HS-5 (cell line): Measurements from ENCODE around the gene RPGRIP1L.

ENCODE experiments used
- DNase-seq: peaks from one replicate; pipeline ENCODE4 v3.0.0-alpha.2; 2012; ENCODE audit warnings: low read depth

Gene RPGRIP1L

GRCh38 chr16:53703590-53704444 lies at the start of gene RPGRIP1L, which contains the start of gene FTO:
RPGRIP1L (minus strand) TSS chr16:53703859; CDS start chr16:53700723, 3,136 bp downstream.
FTO (plus strand) TSS chr16:53704156.
- peak; percentile 98 for DNase-seq

GRCh38 chr16:53753431-53753830 lies 49.8 kb upstream of the RPGRIP1L start:
- no peak for DNase-seq

GRCh38 chr16:53752560-53752959 lies 48.9 kb upstream of the RPGRIP1L start:
- no peak for DNase-seq

GRCh38 chr16:53745753-53746266 lies 42.2 kb upstream of the RPGRIP1L start:
- peak; percentile 81 for DNase-seq

- DNase-seq = no peak
Measured at GRCh38 chr16:53745086-53745485, 41.4 kb upstream of the RPGRIP1L start.

GRCh38 chr16:53744449-53744848 lies 40.8 kb upstream of the RPGRIP1L start:
- DNase-seq = no peak

- DNase-seq = no peak
Measured at GRCh38 chr16:53743149-53743566, 39.5 kb upstream of the RPGRIP1L start.

GRCh38 chr16:53741546-53741945 lies 37.9 kb upstream of the RPGRIP1L start:
- DNase-seq = no peak

GRCh38 chr16:53740933-53741531 lies 37.4 kb upstream of the RPGRIP1L start:
- no peak for DNase-seq

- DNase-seq = no peak
Measured at GRCh38 chr16:53740476-53740875, 36.8 kb upstream of the RPGRIP1L start.

- no peak for DNase-seq
Measured at GRCh38 chr16:53737552-53737951, 33.9 kb upstream of the RPGRIP1L start.

- no peak for DNase-seq
Measured at GRCh38 chr16:53736297-53736696, 32.6 kb upstream of the RPGRIP1L start.

GRCh38 chr16:53734908-53735307 lies 31.2 kb upstream of the RPGRIP1L start:
- no peak for DNase-seq

- DNase-seq = no peak
Measured at GRCh38 chr16:53732296-53732929, 28.8 kb upstream of the RPGRIP1L start.

- no peak for DNase-seq
Measured at GRCh38 chr16:53730693-53731092, 27.0 kb upstream of the RPGRIP1L start.

- DNase-seq = no peak
Measured at GRCh38 chr16:53726625-53727024, 23.0 kb upstream of the RPGRIP1L start.

- no peak for DNase-seq
Measured at GRCh38 chr16:53721017-53721416, 17.4 kb upstream of the RPGRIP1L start.

GRCh38 chr16:53717577-53717976 lies 13.9 kb upstream of the RPGRIP1L start:
- no peak for DNase-seq

GRCh38 chr16:53715023-53715384 lies 11.3 kb upstream of the RPGRIP1L start:
- DNase-seq = no peak

- no peak for DNase-seq
Measured at GRCh38 chr16:53714205-53715022, 10.8 kb upstream of the RPGRIP1L start.

- no peak for DNase-seq
Measured at GRCh38 chr16:53713403-53714204, 9.9 kb upstream of the RPGRIP1L start.
